Stimulated activated CD4-positive, alpha-beta T cell treated with anti-CD3 and anti-CD28 coated beads, Interleukin-2, amount 100 ng/mL, for 24 hours (primary cell): ENCODE results near the gene MAGI2.
"Not testable (repeated sequence)": the region's sequence is repeated elsewhere in the genome, so short reads cannot be mapped to it uniquely, and the experiment has no call there.

ENCODE experiments used
- DNase-seq, 2 donors: peaks; one replicate each; pipeline ENCODE4 v3.0.0-alpha.2; 2020

The MAGI2 gene

GRCh38 chr7:79137942-79138341, 315.5 kb downstream of the MAGI2 start:
- no peak for DNase-seq

- no peak for DNase-seq
Measured at GRCh38 chr7:79132844-79133451, 320.5 kb downstream of the MAGI2 start.

DNA sequence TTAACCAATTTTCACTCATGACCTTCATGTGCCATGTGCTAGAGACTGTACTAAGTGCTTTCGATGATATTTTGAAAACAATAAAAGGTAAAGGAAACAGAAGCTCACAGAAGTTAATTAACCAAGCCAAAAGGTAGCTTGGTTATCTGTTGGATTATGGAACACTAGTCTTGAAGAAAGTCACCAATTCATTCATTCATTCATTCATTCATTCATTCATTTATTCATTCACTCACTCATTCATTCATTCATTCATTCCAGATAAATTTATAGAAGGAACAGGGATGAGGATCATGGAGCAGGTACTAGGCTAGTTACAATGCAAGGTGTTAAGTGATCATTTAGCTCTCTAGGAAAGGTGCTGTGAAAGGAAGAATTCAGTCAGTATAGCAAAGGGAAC, 322.8 kb downstream of the MAGI2 start:
- no peak for DNase-seq

DNA sequence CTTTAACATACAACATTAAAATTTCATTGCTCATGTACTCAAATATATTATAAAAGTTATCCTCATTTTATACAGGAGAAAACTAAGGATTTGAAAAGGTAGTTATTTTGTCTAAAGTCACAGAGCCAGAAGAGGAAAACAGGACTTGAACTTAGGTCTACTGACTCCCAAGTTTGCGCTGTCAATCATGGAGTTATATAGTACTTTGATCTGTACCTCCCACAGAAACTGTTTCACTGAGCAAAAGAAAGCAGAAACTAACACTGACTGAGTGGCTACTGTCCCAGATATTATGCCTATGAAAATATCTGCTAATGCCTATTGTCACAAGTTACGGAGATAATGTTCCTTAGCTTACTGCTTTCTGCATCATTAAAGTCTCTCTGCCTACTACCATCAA, 329.1 kb downstream of the MAGI2 start:
- DNase-seq, result no peak

- no peak for DNase-seq
Measured at GRCh38 chr7:79118143-79118542, 335.3 kb downstream of the MAGI2 start.

GRCh38 chr7:79096361-79096805, 357.1 kb downstream of the MAGI2 start:
- DNase-seq, result no peak

- DNase-seq, result no peak
Measured at GRCh38 chr7:79093421-79093820, 360.0 kb downstream of the MAGI2 start.

GRCh38 chr7:79091661-79092060, 361.8 kb downstream of the MAGI2 start:
- no peak for DNase-seq

- no peak for DNase-seq
Measured at GRCh38 chr7:79091011-79091410, 362.5 kb downstream of the MAGI2 start.

DNA sequence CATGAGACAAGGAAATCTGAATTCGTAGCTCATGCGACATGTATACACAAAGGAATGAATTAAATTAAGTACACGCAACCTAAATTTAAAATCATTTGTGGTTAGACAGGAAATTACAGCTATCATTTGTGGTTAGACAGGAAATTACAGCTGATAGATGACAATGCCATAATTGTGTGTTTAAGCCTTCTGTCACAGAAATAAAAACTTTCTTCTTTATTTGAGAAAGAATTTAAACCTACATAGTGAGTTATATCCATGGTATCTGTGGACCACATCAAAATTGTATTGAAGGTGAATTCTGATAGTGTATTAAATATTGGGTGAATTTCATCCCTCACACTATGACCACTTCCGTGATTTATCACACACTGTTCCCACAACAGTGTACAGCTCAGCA, 362.9 kb downstream of the MAGI2 start:
- no peak for DNase-seq

DNA sequence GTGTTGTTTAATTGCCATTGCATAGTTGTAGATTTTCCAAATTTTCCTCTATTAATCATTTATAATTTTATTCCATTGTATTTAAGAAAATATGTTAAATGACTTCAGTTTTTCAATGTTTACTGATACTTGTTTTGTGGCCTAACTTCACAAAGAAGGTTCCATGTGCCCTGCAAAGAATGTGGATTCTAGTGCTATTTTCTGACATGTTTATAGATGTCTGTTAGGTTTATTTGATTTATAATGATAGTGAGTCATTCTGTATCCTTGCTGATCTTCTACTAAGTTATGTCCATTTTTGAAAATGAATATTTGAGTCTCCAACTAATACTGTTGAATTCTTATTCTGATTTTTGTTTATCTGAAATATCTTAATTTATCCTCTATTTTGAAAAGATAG, 369.0 kb downstream of the MAGI2 start:
- DNase-seq, result no peak

- DNase-seq, result no peak
Measured at GRCh38 chr7:79079919-79080554, 373.4 kb downstream of the MAGI2 start.

GRCh38 chr7:79078273-79078672, 375.2 kb downstream of the MAGI2 start:
- no peak for DNase-seq

DNA sequence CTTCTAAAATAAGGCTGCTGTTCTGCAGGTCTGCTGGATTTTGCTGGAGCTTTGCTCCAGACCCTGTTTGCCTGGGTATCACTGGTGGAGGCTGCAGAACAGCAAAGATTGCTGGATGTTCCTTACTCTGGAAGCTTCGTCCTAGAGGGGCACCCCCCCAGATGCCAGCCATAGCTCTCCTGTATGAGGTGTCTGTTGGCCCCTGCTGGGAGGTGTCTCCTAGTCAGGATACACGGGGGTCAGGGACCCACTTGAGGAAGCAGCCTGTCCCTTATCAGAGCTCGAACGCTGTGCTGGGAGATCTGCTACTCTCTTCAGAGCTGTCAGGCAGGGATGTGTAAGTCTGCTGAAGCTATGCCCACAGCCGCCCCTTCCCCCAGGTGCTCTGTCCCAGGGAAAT, 382.3 kb downstream of the MAGI2 start:
- not testable (repeated sequence) for DNase-seq

DNA sequence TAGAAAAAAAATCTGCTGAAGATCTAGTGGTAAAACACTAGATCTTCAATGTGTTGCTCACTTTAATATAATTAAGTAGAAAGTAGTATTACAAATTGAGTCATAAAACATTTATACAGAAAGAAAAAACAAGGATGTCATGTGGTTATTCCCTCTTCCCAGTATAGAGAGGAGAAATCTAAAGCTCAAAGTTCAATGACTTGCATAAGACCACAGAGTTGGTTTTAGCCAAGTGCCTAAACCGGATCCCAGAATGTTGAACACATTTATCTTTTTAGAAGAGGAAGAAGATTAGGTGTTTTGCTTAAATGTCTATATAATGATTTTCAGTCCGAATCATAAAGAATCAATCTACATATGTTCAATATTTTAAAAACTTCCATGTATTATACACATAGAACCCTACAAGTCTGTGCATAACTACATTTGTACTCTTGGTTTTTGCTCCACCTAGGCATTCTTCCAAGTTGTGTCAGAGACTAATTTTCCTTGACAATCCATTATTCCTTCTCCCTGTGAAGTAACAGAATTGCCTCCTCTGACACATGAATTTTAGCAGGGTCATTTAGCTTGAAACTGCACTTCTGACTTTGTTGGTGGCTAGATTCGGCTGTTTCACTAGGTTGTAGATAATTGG, 389.2 kb downstream of the MAGI2 start:
- DNase-seq, result no peak

DNA sequence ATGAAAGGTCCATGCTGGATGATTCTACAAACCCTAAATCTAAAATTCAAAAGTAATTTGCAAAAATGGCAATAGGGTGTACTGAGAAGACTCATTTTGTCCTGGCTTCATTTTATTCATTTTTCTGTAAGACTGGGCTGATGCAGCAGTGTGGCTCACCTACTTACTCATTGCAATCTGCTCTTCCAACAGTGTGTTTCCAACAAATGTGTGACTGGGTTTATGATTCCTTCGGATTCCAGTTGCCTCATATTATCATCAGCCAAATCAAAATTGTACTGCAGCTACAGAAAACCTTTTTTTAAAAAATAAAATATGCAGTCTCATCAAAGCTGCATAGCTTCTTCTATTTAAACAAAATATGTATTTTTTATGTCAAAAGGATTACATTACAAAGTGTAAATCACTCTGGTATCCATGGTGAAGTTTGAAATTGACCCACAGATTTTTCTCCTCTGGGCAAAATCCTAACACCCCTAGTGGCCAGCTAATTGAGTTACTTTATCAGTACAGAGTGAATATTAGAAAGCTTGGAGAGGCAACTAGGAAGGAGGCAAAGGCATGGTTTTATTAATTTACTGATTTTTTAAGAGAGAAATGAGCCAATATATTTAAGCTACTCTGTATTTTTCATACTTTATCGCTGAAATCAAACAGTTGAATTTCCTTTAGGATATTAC, 390.3 kb downstream of the MAGI2 start:
- no peak for DNase-seq

- DNase-seq, result no peak
Measured at GRCh38 chr7:79060498-79060897, 393.0 kb downstream of the MAGI2 start.

GRCh38 chr7:79055722-79056415, 397.6 kb downstream of the MAGI2 start:
- DNase-seq, result no peak

DNA sequence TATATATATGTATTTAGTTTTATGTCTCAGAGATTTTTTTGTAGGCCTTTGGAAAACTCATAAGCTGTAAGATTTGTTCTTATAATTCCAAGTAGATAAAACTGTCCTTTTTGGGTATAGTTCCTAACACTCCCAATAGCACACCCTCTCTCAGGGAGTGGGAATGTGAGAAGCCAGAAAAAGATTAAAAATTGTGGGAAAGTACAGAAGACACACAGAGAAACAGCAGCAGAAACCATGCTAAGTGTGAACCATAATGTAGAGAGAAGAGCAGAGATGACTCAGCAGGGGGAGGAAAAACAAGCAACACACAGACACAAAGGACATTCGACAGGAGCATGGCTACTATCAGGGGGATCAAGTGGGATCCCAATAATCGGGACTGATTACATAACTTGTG, 401.6 kb downstream of the MAGI2 start:
- DNase-seq, result no peak

GRCh38 chr7:79050603-79051002, 402.9 kb downstream of the MAGI2 start:
- DNase-seq, result no peak

DNA sequence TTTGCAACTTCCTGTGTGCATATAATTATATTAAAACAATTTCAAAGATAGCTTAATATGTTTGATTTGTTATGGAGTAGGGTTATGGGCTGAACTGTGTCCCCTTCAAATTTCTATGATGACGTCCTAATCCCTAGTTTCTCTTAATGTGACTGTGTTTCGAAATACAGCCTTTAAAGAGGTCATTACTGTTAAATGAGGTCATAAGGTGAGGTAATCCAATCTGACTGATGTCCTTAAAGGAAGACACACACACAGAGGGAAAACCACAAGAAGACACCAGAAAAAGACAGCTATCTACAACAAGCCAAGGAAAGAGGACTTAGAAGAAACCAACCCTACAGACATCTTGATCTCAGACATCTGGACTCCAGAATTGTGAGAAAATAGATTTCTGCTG, 407.4 kb downstream of the MAGI2 start:
- DNase-seq, result no peak

DNA sequence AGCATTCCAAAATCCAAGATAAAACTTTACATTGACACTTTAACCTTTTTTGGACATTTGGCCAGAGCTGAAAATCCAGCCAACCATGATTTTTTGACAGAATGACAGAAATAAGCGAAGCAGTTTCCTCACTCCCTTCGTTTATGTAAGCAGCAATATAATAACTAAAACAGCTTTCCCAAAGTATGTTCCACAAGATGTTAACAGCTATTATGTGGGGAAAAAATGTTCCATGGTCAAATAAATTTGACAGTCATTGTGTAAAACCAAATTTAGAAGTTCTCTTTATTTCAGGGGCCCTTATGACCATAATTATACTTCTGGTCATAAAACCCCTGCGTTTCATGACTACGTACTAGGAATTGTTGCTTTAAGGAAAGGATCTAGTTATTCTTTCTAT, 416.5 kb downstream of the MAGI2 start:
- DNase-seq, result no peak

DNA sequence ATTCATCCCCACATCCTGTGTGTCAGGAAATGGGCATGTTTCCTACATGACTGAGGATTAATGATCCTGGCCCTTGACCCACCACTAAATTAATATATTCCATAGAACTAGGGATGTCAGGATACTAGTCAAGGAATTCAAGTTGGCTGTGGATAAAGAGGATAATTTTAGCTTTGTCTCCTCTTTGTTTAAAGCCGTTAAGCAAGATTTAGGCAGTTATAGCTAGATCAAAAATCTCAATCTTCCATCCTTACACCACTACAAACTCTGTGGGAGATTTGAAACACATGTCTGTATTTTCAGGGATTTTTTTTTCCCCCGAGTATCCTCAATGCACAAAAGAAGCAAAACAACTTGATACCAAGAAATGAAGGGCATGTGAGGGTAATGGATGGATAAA, 417.1 kb downstream of the MAGI2 start:
- DNase-seq, result no peak
